Activated CD8-positive, alpha-beta memory T cell treated with anti-CD3 and anti-CD28 coated beads, Interleukin-2, amount 50 U/mL, for 4 hours (primary cell): ENCODE measurements around the gene ATRX.
"Not testable (repeated sequence)": the region's sequence is repeated elsewhere in the genome, so short reads cannot be mapped to it uniquely, and the experiment has no call there.

ENCODE experiments used
- DNase-seq: peaks from one replicate; pipeline ENCODE4 v3.0.0-alpha.2; 2020

ATRX gene

GRCh38 chrX:77726095-77726494 is 59.9 kb downstream of the ATRX start:
- DNase-seq, result not testable (repeated sequence)

- no peak for DNase-seq
Measured at GRCh38 chrX:77723681-77724080, 62.3 kb downstream of the ATRX start.

GRCh38 chrX:77719388-77719787 is 66.6 kb downstream of the ATRX start:
- DNase-seq, result no peak

GRCh38 chrX:77704881-77705280 is 81.1 kb downstream of the ATRX start:
- no peak for DNase-seq

- no peak for DNase-seq
Measured at GRCh38 chrX:77698242-77698641, 87.8 kb downstream of the ATRX start.

- no peak for DNase-seq
Measured at GRCh38 chrX:77694491-77694890, 91.5 kb downstream of the ATRX start.

GRCh38 chrX:77693594-77693993 is 92.4 kb downstream of the ATRX start:
- no peak for DNase-seq

- DNase-seq, result no peak
Measured at GRCh38 chrX:77691916-77692315, 94.1 kb downstream of the ATRX start.

- DNase-seq, result no peak
Measured at GRCh38 chrX:77689376-77689775, 96.6 kb downstream of the ATRX start.

- not testable (repeated sequence) for DNase-seq
Measured at GRCh38 chrX:77685683-77686082, 100.3 kb downstream of the ATRX start.

GRCh38 chrX:77679144-77679543 is 106.9 kb downstream of the ATRX start:
- no peak for DNase-seq

GRCh38 chrX:77675986-77676385 is 110.0 kb downstream of the ATRX start:
- DNase-seq, result no peak

- no peak for DNase-seq
Measured at GRCh38 chrX:77668391-77669237, 117.4 kb downstream of the ATRX start.

- no peak for DNase-seq
Measured at GRCh38 chrX:77658886-77659285, 127.1 kb downstream of the ATRX start.

- no peak for DNase-seq
Measured at GRCh38 chrX:77652095-77652494, 133.9 kb downstream of the ATRX start.

- no peak for DNase-seq
Measured at GRCh38 chrX:77640702-77641101, 145.3 kb downstream of the ATRX start.

- DNase-seq, result no peak
Measured at GRCh38 chrX:77639820-77640219, 146.2 kb downstream of the ATRX start.

- no peak for DNase-seq
Measured at GRCh38 chrX:77638397-77638796, 147.6 kb downstream of the ATRX start.

- no peak for DNase-seq
Measured at GRCh38 chrX:77635373-77635772, 150.6 kb downstream of the ATRX start.

GRCh38 chrX:77628294-77629025 is 157.6 kb downstream of the ATRX start:
- no peak for DNase-seq

GRCh38 chrX:77622672-77623071 is 163.3 kb downstream of the ATRX start:
- no peak for DNase-seq

GRCh38 chrX:77622233-77622632 is 163.8 kb downstream of the ATRX start:
- no peak for DNase-seq

GRCh38 chrX:77621453-77621852 is 164.6 kb downstream of the ATRX start:
- DNase-seq, result not testable (repeated sequence)

- DNase-seq, result no peak
Measured at GRCh38 chrX:77617206-77617605, 168.8 kb downstream of the ATRX start.
